KOPT-K1 (cell line): ENCODE data around the gene KMT2C.
"Not testable (repeated sequence)": the region's sequence is repeated elsewhere in the genome, so short reads cannot be mapped to it uniquely, and the experiment has no call there.

Source experiments
- H3K27ac ChIP-seq: fragments of 200-600 bp; sonication (generic); 2 replicates; pipeline ENCODE4 v1.5.1; 2016; ENCODE audit warnings: antibody characterized with exemption, mild to moderate bottlenecking, low read depth, low read length; ENCODE audit not compliant: poor library complexity, severe bottlenecking
- H3K36me3 ChIP-seq: fragments of 200-600 bp; sonication (generic); 2 replicates; pipeline ENCODE4 v1.5.1; 2017; ENCODE audit warnings: antibody characterized with exemption, mild to moderate bottlenecking, low read length, moderate library complexity; ENCODE audit not compliant: insufficient read depth
- H3K9me3 ChIP-seq: fragments of 200-600 bp; sonication (generic); 2 replicates; pipeline ENCODE4 v1.5.1; 2017; ENCODE audit warnings: antibody characterized with exemption, low read length, mild to moderate bottlenecking; ENCODE audit not compliant: insufficient read depth, poor library complexity, severe bottlenecking

KMT2C gene

DNA sequence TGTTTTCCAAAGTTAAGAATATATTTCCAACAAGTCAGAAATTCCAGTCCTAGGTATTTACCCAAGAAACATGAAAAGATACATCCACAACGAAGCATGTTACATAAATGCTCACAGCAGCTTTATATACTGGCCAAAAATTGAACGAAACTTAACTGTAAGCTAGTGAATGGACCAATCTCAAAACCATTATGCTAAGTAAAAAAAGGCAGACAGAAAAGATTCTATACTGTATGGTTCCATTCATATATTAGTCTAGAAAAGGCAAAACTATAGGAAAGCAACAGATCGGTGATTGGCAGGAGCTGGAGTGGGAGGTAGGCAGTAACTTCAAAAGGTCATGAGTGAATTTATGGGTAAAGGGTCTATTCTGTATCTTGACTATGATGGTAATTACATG, 150.8 kb downstream of the KMT2C start:
- Histone ChIP-seq H3K36me3 (peaks cover 17% of the 10 kb centered on the region; the same call in 1 of the 2 replicates), H3K9me3 (peaks cover 15% of the 10 kb centered on the region)
- not testable (repeated sequence) for H3K27ac ChIP-seq

DNA sequence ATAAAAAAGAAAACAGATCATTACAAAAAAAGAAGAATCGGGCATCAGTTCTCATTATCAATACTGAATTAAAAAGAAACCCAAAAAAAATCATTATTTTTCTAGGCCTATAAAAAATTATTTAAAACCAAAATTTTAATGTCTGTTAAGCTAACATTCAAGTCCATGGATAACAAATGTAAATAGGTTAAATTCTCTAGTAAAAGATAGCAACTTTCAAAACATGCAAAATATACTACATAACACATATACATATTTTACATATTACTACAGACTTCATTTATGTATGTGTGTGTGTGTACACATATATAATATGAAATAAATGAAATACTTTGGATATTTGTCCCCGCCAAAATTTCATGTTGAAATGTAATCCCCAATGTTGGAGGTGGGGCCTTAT, 158.1 kb downstream of the KMT2C start:
- H3K27ac ChIP-seq, H3K9me3 ChIP-seq, H3K36me3 ChIP-seq: not testable (repeated sequence)

DNA sequence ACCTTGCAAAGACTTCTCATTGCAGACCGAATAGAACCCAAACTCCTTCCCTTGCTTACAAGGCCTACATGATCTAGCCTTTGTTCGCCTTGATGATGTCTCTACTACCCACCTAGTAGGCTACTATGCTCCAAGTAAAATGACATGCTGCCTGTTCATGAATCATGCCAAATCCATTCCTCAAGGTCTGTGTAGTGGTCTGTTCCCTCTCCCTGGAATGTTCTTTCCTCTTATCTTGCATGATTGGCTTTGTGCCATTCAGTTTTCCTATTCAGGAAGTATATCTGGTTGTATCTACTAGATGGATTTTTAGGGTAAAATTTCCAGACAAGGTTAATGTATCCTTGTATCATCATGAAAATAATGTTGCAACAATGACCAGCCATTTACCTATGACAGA, 165.4 kb downstream of the KMT2C start:
- not testable (repeated sequence) for H3K9me3 ChIP-seq, H3K27ac ChIP-seq
- H3K36me3 ChIP-seq, result peaks cover 31% of the 10 kb centered on the region

DNA sequence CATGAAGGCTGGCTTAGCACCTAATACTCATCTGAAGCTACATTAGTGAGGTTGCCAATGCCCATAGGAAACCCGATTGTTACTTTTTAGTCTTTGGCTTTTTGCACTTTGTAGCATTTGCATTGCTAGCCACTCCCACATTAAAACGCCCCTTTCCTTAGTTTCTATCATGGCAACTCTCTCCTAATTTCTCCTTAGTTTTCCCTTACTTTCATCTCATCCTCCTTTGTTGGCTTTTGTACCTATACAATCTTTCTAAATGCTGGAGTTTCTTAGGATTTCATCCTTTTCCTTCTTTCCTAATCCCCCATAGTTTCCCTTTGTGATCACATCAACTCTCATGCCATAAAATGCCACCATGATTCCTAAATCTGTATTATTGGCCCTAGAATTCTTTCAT, 168.9 kb downstream of the KMT2C start:
- H3K27ac ChIP-seq, H3K9me3 ChIP-seq: not testable (repeated sequence)
- H3K36me3 ChIP-seq, result peaks cover 37% of the 10 kb centered on the region

DNA sequence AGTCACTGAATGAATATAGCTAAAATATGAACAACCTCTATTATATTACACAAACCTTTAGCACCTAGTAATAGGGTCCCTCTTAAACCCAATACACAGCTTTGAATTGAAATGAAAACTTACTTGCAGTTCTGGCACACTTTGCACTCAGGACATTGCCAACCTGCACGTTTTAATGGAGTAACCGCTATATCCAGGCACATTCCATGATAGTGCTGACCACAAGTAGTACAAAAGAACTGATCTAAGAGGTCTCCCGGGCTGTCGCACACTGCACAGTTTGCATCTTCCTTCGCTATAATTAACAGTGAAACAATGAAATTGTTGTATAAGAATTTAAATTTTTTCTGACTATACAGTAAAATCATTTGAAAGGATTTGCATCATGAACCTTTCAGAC, 170.9 kb downstream of the KMT2C start:
- not testable (repeated sequence) for H3K9me3 ChIP-seq, H3K27ac ChIP-seq
- H3K36me3 ChIP-seq, result peaks cover 24% of the 10 kb centered on the region

DNA sequence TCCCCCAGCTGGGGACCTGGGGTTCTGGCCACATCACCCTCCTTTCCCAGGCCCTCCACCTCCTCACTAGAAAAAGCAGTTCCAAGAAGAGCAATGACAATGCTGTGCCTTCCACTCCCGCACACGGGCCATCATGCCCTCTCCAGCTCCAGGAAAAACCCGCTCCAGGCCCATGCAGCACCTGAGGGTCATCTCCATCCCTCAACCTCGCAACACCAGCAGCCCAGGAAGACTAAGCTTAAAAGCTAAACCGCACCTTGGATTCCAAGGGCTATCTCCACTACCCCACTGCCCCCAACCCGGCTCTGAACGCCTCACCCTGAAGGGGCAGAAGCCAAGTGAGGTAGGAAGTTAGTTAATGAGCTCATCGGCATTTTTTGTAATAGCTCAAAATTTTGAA, 173.7 kb downstream of the KMT2C start:
- peaks cover 36% of the 10 kb centered on the region for H3K36me3 ChIP-seq
- H3K9me3 ChIP-seq, H3K27ac ChIP-seq: not testable (repeated sequence)

DNA sequence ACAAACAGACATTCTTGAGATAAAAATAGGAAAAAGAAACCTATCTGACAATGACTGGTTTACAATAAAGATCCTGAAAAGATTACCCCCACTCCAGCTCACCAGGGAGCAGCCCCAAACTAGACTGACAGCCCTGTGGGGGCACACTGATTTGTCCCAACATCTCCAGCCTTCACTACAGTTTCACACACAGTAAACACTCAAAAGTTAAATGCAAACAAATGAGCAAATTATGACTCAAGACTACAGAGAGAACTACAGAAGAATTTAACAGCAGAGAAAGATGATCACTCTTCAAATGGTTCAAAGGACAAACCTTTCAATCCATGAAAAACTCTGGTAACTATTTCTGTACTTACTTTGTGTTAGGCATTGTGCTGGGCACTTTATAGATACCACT, 176.2 kb downstream of the KMT2C start:
- H3K36me3 ChIP-seq, result peaks cover 45% of the 10 kb centered on the region
- H3K27ac ChIP-seq, H3K9me3 ChIP-seq: not testable (repeated sequence)

DNA sequence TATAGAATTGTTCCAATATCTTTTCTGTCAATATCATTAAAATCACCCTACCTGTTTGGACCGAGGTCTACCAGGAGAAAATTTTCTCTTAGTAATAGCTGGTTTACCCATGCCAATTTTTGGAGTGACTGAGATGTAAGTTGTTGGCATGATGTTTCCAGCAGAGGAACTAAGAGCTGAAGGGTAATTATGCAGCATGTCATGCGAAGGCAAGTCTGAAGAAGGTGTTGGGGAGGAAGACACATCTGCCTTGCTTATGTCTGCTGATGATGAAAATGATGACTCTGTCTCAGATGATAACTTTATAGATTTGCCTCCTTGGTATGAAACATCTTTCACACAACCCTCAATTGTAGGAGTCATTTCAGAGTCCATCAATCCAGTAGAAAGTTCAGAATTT, 188.0 kb downstream of the KMT2C start:
- H3K27ac ChIP-seq, H3K9me3 ChIP-seq: not testable (repeated sequence)
- peaks cover 56% of the 10 kb centered on the region for H3K36me3 ChIP-seq

DNA sequence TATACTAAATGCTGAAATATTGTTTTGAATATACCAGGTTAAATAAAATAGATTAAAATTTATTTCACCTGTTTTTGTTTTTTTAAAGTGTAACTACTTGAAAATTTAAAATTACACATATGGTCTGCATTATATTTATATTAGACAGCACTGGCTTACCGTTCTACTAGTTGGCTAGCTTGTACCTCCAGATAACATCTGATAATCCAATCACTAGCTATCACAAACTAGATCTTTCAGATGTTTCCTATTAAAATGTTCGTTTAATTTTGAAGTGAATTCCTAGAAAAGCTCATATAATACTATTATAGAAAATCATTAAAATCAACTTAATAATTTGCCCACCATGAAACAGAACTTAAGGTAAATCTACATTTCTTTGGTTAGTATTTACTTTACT, 190.4 kb downstream of the KMT2C start:
- H3K27ac ChIP-seq, H3K9me3 ChIP-seq: not testable (repeated sequence)
- H3K36me3 ChIP-seq, result peaks cover 37% of the 10 kb centered on the region

DNA sequence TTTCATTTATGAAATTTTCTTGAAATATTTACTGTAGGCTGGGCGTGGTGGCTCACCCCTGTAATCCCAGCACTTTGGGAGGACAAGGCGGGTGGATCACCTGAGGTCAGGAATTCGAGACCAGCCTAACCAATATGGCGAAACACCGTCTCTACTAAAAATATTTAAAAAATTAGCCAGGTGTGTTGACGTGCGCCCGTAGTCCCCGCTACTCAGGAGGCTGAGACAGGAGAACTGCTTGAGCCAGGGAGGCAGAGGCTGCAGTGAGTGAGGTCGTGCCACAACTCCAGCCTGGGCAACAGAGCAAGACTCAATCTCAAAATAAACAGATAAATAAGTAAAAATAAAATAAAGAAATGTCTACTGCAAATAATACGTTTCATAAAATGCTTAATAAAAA, 192.3 kb downstream of the KMT2C start:
- H3K27ac ChIP-seq, H3K9me3 ChIP-seq: not testable (repeated sequence)
- peaks cover 19% of the 10 kb centered on the region; the same call in 1 of the 2 replicates for H3K36me3 ChIP-seq

DNA sequence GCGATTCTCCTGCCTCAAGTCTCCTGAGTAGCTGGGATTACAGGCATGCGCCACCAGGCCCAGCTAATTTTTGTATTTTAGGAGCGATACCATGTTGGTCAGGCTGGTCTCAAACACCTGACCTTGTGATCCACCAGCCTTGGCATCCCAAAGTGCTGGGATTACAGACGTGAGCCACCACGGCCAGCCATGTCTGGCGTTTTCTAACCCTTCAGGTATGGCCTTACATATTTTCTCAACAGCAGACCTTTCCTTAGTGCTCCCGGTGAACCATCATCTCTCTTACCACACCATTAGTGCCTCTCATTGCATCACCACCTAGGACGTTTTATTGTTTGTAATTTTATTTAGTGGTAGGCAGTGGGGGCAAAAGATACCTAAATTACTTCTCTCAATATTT, 194.5 kb downstream of the KMT2C start:
- H3K36me3 ChIP-seq, result peaks cover 20% of the 10 kb centered on the region; the same call in 1 of the 2 replicates
- not testable (repeated sequence) for H3K27ac ChIP-seq, H3K9me3 ChIP-seq

DNA sequence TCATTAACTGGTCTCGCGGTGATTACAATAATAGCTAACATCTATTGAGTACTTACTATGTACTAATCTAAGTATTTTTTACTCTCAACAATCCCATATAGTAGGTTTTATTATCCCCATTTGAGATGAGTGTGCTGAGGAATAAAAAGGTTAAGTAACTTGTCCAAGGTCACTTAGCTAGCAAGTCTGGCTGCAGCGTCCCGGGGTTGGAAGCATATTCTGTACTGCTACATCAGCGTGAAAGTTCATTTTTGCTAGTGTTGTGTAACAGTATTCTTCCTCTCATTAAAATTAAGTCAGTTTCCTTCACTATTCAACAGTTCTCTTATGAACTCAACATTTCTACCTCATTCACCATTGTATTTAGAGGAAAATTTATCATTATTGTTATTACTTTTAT, 199.5 kb downstream of the KMT2C start:
- not testable (repeated sequence) for H3K27ac ChIP-seq, H3K9me3 ChIP-seq
- H3K36me3 ChIP-seq, result peaks cover 34% of the 10 kb centered on the region

DNA sequence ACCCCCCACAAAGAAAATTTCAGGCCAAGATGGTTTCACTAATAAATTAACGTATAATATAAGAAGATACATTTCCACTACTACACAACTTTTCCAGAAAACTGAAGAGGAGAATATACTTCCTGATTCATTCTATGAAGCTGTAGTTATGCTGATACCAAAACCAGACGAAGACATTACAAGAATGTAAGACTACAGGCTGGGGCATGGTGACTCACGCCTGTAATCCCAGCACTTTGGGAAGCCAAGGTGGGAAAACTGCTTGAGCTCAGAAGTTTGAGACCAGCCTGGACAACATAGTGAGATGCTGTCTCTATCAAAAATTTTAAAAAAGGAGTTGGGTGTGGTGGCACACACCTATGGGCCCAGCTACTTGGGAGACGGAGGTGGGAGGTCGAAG, 201.4 kb downstream of the KMT2C start:
- not testable (repeated sequence) for H3K9me3 ChIP-seq, H3K27ac ChIP-seq
- H3K36me3 ChIP-seq, result peaks cover 43% of the 10 kb centered on the region

DNA sequence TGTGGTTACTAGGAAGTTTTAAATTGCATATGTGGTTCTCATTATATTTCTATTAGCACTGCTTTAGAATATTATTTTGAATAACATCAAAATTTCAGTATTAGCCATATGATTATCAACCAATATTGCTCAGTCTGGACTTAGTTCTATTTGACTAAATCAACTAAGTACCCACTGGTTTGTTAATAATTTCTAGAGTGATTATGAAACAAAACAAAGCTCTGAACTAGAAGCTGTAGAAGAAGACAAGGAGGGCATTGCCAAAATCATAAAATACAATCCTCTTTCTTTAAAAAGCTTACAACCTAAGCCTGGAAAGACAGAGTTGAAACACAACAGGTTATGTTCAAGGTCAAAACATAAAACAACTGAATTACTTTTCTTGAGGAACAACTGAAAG, 204.7 kb downstream of the KMT2C start:
- no peak overlapping the region for H3K27ac ChIP-seq
- H3K36me3 ChIP-seq, result peaks cover 58% of the 10 kb centered on the region
- no peaks in the 10 kb centered on the region for H3K9me3 ChIP-seq

DNA sequence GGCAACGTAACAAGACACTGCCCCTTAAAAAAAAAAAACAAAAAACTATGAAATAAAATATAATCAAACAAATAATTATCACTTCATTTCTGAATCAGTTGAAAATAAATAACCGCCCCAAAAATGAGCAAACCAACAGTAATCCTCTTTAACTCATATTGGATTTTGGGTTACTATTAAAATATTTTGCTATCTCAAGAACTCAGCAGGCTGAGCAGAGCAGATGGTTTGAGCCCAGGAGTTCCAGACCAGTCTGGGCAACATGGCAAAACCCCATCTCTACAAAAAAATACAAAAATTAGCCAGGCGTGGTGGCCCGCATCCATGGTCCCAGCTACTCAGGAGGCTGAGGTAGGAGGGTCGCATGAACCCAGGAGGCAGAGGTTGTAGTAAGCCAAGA, 216.2 kb downstream of the KMT2C start:
- not testable (repeated sequence) for H3K27ac ChIP-seq, H3K9me3 ChIP-seq
- peaks cover 59% of the 10 kb centered on the region for H3K36me3 ChIP-seq

DNA sequence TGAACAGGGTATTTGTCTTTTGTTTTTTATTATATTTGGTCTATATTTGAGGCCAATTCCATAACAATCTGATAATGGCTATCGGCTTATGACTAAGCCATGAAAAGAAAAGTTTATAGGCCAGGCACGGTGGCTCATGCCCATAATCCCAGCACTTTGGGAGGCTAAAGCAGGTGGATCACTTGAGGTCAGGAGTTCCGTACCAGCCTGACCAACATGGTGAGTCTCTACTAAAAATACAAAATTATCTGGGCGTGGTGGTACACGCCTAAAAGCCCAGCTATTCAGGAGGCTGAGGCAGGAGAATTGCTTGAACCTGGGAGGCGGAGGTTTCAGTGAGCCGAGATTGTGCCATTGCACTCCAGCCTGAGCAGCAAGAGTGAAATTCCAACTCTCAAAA, 227.0 kb downstream of the KMT2C start:
- peaks cover 35% of the 10 kb centered on the region for H3K36me3 ChIP-seq
- not testable (repeated sequence) for H3K9me3 ChIP-seq, H3K27ac ChIP-seq

DNA sequence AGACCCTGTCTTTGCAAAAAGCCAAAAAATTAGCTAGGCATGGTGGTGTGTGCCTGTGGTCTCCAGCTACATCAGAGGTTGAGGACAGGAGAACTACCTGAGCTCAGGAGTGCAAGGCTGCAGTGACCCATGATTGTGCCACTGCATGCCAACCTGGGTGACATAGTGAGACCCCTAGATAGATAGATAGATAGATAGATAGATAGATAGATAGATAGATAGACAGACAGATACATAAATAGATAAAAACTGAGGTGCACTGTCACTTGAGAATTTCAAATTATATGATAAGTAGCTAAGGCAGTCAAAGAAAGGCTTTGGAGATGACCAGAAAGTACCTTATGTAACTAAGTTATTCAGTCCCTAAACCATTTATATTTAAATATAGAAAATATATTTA, 231.4 kb downstream of the KMT2C start:
- not testable (repeated sequence) for H3K9me3 ChIP-seq, H3K27ac ChIP-seq
- H3K36me3 ChIP-seq, result peaks cover 60% of the 10 kb centered on the region
